Astrocyte (in vitro differentiated cells and primary cell): ENCODE results near the gene SH3RF2. TPM values are rescaled to one million over a fixed set of nuclear protein-coding genes. Genes with fewer than 3 reads are reported as not detected.

Experiments used
- DNase-seq: peaks from one replicate; pipeline ENCODE4 v3.0.0-alpha.2; 2010; ENCODE audit warnings: low read depth
- FAIRE-seq: peaks from 2 replicates; lab custom pipeline; 2011; peaks lifted over from hg19 to GRCh38; lab: Jason Lieb, UNC
- H2AFZ ChIP-seq: 2 replicates; pipeline ENCODE4 v1.6.0; 2012; ENCODE audit warnings: low read depth, low read length, inconsistent platforms
- H3K27ac ChIP-seq: 2 replicates; pipeline ENCODE4 v1.5.1; 2011; ENCODE audit warnings: low read depth, low read length, inconsistent platforms
- H3K27me3 ChIP-seq: 2 replicates; pipeline ENCODE4 v1.6.0; 2011; ENCODE audit warnings: low read length, inconsistent platforms; ENCODE audit not compliant: insufficient read depth
- H3K36me3 ChIP-seq: 2 replicates; pipeline ENCODE4 v1.5.1; 2011; ENCODE audit warnings: low read length, inconsistent platforms; ENCODE audit not compliant: insufficient read depth
- H3K4me1 ChIP-seq: 2 replicates; pipeline ENCODE4 v1.5.1; 2011; ENCODE audit warnings: low read length, inconsistent platforms; ENCODE audit not compliant: insufficient read depth
- H3K4me2 ChIP-seq: 2 replicates; pipeline ENCODE4 v1.6.0; 2012; ENCODE audit warnings: low read length, inconsistent platforms
- H3K4me3 ChIP-seq: 2 replicates; pipeline ENCODE4 v1.5.1; 2011; ENCODE audit warnings: low read depth, mild to moderate bottlenecking, low read length, inconsistent platforms; ENCODE audit not compliant: insufficient read depth
- H3K79me2 ChIP-seq: 2 replicates; pipeline ENCODE4 v1.6.0; 2012; ENCODE audit warnings: mild to moderate bottlenecking, low read length, inconsistent platforms; ENCODE audit not compliant: insufficient read depth
- H3K9ac ChIP-seq: 2 replicates; pipeline ENCODE4 v1.6.0; 2012; ENCODE audit warnings: mild to moderate bottlenecking, low read length, inconsistent platforms
- H3K9me3 ChIP-seq: 2 replicates; pipeline ENCODE4 v1.5.1; 2012; ENCODE audit warnings: low read depth, mild to moderate bottlenecking, low read length, inconsistent platforms; ENCODE audit not compliant: insufficient read depth
- H4K20me1 ChIP-seq: 2 replicates; pipeline ENCODE4 v1.6.0; 2012; ENCODE audit warnings: low read length, inconsistent platforms; ENCODE audit not compliant: insufficient read depth
- H3K27ac Mint-ChIP-seq: one replicate; pipeline ENCODE4 v1.8.0; 2021; ENCODE audit warnings: mild to moderate bottlenecking, mixed read lengths; ENCODE audit not compliant: unreplicated experiment
- H3K27me3 Mint-ChIP-seq: one replicate; pipeline ENCODE4 v1.8.0; 2021; ENCODE audit warnings: low read depth, mixed read lengths; ENCODE audit not compliant: unreplicated experiment
- H3K36me3 Mint-ChIP-seq: one replicate; pipeline ENCODE4 v1.8.0; 2021; ENCODE audit warnings: low read depth, mixed read lengths; ENCODE audit not compliant: unreplicated experiment
- H3K4me1 Mint-ChIP-seq: one replicate; pipeline ENCODE4 v1.8.0; 2021; ENCODE audit warnings: low read depth, mixed read lengths; ENCODE audit not compliant: unreplicated experiment
- H3K4me3 Mint-ChIP-seq: one replicate; pipeline ENCODE4 v1.8.0; 2021; ENCODE audit warnings: mild to moderate bottlenecking, moderate library complexity, mixed read lengths; ENCODE audit not compliant: unreplicated experiment
- H3K9me3 Mint-ChIP-seq: one replicate; pipeline ENCODE4 v1.8.0; 2021; ENCODE audit warnings: mild to moderate bottlenecking, mixed read lengths; ENCODE audit not compliant: unreplicated experiment
- CTCF ChIP-seq: IDR thresholded peaks from 2 replicates; pipeline ENCODE4 v1.5.1; 2011; ENCODE audit warnings: low read depth, mild to moderate bottlenecking, inconsistent platforms, low read length, moderate library complexity; ENCODE audit not compliant: insufficient read depth
- EZH2 ChIP-seq: IDR thresholded peaks from 2 replicates; pipeline ENCODE4 v1.6.1; 2012; ENCODE audit warnings: mild to moderate bottlenecking, low read length, inconsistent platforms; ENCODE audit not compliant: insufficient read depth
- total RNA-seq: library from RNA; stranded (reverse); gene quantifications from 2 replicates; pipeline ENCODE4 v1.2.1, GENCODE V29; 2021

Gene SH3RF2
- total RNA-seq, 1 donor from 2014 or later, result 12.3 TPM

- Mint-ChIP-seq H3K27me3 (no peaks in the 10 kb centered on the region), H3K4me3 (no peak overlapping the region), H3K36me3 (no peaks in the 10 kb centered on the region), H3K4me1 (peaks cover 19% of the 10 kb centered on the region), H3K9me3 (no peaks in the 10 kb centered on the region), H3K27ac (no peak overlapping the region)
- Histone ChIP-seq H3K27me3 (no peaks in the 10 kb centered on the region), H2AFZ (no peak overlapping the region), H3K9ac (no peak overlapping the region), H3K4me3 (no peak overlapping the region), H3K4me2 (no peak overlapping the region), H3K27ac (no peak overlapping the region), H3K4me1 (peaks cover 15% of the 10 kb centered on the region), H4K20me1 (no peaks in the 10 kb centered on the region), H3K79me2 (no peaks in the 10 kb centered on the region), H3K9me3 (no peaks in the 10 kb centered on the region), H3K36me3 (no peaks in the 10 kb centered on the region)
- TF ChIP-seq CTCF (peak; percentile 45), EZH2 (no peak)
- FAIRE-seq (no peak), DNase-seq (no peak)
Observed at GRCh38 chr5:146041180-146041789, 104.9 kb downstream of the SH3RF2 start.

- Histone ChIP-seq H3K79me2 (no peaks in the 10 kb centered on the region), H4K20me1 (no peaks in the 10 kb centered on the region), H3K4me1 (peaks cover 15% of the 10 kb centered on the region), H3K36me3 (no peaks in the 10 kb centered on the region), H3K9ac (no peak overlapping the region), H2AFZ (no peak overlapping the region), H3K4me2 (peak overlapping the region; percentile 65), H3K27me3 (no peaks in the 10 kb centered on the region), H3K27ac (peak overlapping the region; percentile 41), H3K9me3 (no peaks in the 10 kb centered on the region), H3K4me3 (no peak overlapping the region)
- DNase-seq (peak; percentile 87), FAIRE-seq (peak; percentile 63)
- Mint-ChIP-seq H3K36me3 (no peaks in the 10 kb centered on the region), H3K27ac (peak overlapping the region; percentile 27), H3K4me1 (peaks cover 20% of the 10 kb centered on the region), H3K4me3 (peak overlapping the region; percentile 14), H3K9me3 (no peaks in the 10 kb centered on the region), H3K27me3 (no peaks in the 10 kb centered on the region)
- TF ChIP-seq EZH2 (no peak), CTCF (no peak)
Observed at GRCh38 chr5:146042628-146043279, 106.4 kb downstream of the SH3RF2 start.

GRCh38 chr5:146043722-146044121 lies 107.3 kb downstream of the SH3RF2 start:
- no peak overlapping the region for H3K4me2 ChIP-seq
- no peaks in the 10 kb centered on the region for H3K27me3 ChIP-seq
- no peak overlapping the region for H3K27ac Mint-ChIP-seq
- H3K79me2 ChIP-seq, result no peaks in the 10 kb centered on the region
- no peaks in the 10 kb centered on the region for H3K9me3 ChIP-seq
- H3K27me3 Mint-ChIP-seq, result no peaks in the 10 kb centered on the region
- H3K36me3 ChIP-seq, result no peaks in the 10 kb centered on the region
- peaks cover 15% of the 10 kb centered on the region for H3K4me1 ChIP-seq
- H3K4me3 ChIP-seq, result no peak overlapping the region
- no peak overlapping the region for H3K27ac ChIP-seq
- H3K9ac ChIP-seq, result no peak overlapping the region
- no peaks in the 10 kb centered on the region for H3K36me3 Mint-ChIP-seq
- H4K20me1 ChIP-seq, result no peaks in the 10 kb centered on the region
- H3K9me3 Mint-ChIP-seq, result no peaks in the 10 kb centered on the region
- no peak overlapping the region for H2AFZ ChIP-seq
- H3K4me3 Mint-ChIP-seq, result no peak overlapping the region
- no peak for TF ChIP-seq CTCF
- no peak for TF ChIP-seq EZH2
- H3K4me1 Mint-ChIP-seq, result peaks cover 22% of the 10 kb centered on the region
- FAIRE-seq (no peak), DNase-seq (no peak)
